Common myeloid progenitor, CD34-positive (primary cell): ENCODE data around the gene PTMA.
A peak's percentile ranks its signal among the peaks of the same experiment; 100 is the strongest.

ENCODE experiments used
- CTCF ChIA-PET: fragments of 350-600 bp; sonication (Branson Sonifier 250); formaldehyde crosslinking; loops from one replicate; lab custom pipeline; 2021; ENCODE audit warnings: antibody characterized with exemption; lab: Charles Lee
- POLR2A ChIA-PET: fragments of 350-600 bp; sonication (Branson Sonifier 250); formaldehyde crosslinking; loops from one replicate; lab custom pipeline; 2021; ENCODE audit warnings: antibody characterized with exemption; lab: Charles Lee
- DNase-seq, 3 donors: peaks; one replicate each; pipeline versions ENCODE4 v3.0.0 to v3.0.0-alpha.2; 2013
- H3K27ac ChIP-seq, 2 experiments: 1 replicate in 1 of 2; 2 replicates in 1 of 2; pipeline ENCODE4 v1.7.0; 2013; ENCODE audit warnings: inconsistent platforms in 2 of 2, low read length in 2 of 2, mild to moderate bottlenecking in 2 of 2, low read depth in 1 of 2, moderate library complexity in 1 of 2; ENCODE audit not compliant: severe bottlenecking in 2 of 2, insufficient read depth in 1 of 2, poor library complexity in 1 of 2
- H3K27me3 ChIP-seq, 5 experiments: replicated peaks in 2 of 5; 1 replicate in 3 of 5; 2 replicates in 2 of 5; pipeline versions ENCODE4 v1.6.1 to v1.7.0; 2013; ENCODE audit warnings: low read length in 4 of 5, mild to moderate bottlenecking in 2 of 5, moderate library complexity in 2 of 5, inconsistent platforms in 1 of 5; ENCODE audit not compliant: insufficient read depth in 5 of 5, control insufficient read depth in 4 of 5
- H3K36me3 ChIP-seq, 4 experiments: 1 replicate in 2 of 4; 2 replicates in 2 of 4; pipeline versions ENCODE4 v1.6.1 to v1.7.0; 2013; ENCODE audit warnings: low read length in 3 of 4, control low read depth in 1 of 4, mild to moderate bottlenecking in 1 of 4; ENCODE audit not compliant: control insufficient read depth in 4 of 4, insufficient read depth in 4 of 4
- H3K4me1 ChIP-seq, 4 experiments: 1 replicate in 3 of 4; 2 replicates in 1 of 4; pipeline versions ENCODE4 v1.6.1 to v1.7.1; 2013; ENCODE audit warnings: low read length in 3 of 4, mild to moderate bottlenecking in 3 of 4, control low read depth in 1 of 4, inconsistent platforms in 1 of 4, moderate library complexity in 1 of 4; ENCODE audit not compliant: control insufficient read depth in 4 of 4, insufficient read depth in 4 of 4; ENCODE audit errors: control extremely low read depth in 1 of 4
- H3K4me3 ChIP-seq, 7 experiments: 1 replicate in 4 of 7; 2 replicates in 3 of 7; pipeline versions ENCODE4 v1.5.1 to v1.7.0; 2013; ENCODE audit warnings: mild to moderate bottlenecking in 7 of 7, low read length in 6 of 7, moderate library complexity in 6 of 7, inconsistent platforms in 2 of 7, low read depth in 2 of 7, control low read depth in 1 of 7; ENCODE audit not compliant: insufficient read depth in 4 of 7, control insufficient read depth in 1 of 7; ENCODE audit errors: extremely low read depth in 1 of 7
- H3K9me3 ChIP-seq, 5 experiments: 1 replicate in 4 of 5; 2 replicates in 1 of 5; pipeline versions ENCODE4 v1.6.1 to v1.7.1; 2013; ENCODE audit warnings: low read length in 4 of 5, mild to moderate bottlenecking in 2 of 5, inconsistent platforms in 1 of 5, low read depth in 1 of 5, moderate library complexity in 1 of 5; ENCODE audit not compliant: control insufficient read depth in 4 of 5, insufficient read depth in 2 of 5; ENCODE audit errors: control extremely low read depth in 1 of 5
- WGBS: methylation state at CpG from one replicate; pipeline ENCODE4 v1.1.5; 2013; ENCODE audit not compliant: insufficient coverage; 5-methylcytosine and 5-hydroxymethylcytosine counted together

Gene PTMA

DNA sequence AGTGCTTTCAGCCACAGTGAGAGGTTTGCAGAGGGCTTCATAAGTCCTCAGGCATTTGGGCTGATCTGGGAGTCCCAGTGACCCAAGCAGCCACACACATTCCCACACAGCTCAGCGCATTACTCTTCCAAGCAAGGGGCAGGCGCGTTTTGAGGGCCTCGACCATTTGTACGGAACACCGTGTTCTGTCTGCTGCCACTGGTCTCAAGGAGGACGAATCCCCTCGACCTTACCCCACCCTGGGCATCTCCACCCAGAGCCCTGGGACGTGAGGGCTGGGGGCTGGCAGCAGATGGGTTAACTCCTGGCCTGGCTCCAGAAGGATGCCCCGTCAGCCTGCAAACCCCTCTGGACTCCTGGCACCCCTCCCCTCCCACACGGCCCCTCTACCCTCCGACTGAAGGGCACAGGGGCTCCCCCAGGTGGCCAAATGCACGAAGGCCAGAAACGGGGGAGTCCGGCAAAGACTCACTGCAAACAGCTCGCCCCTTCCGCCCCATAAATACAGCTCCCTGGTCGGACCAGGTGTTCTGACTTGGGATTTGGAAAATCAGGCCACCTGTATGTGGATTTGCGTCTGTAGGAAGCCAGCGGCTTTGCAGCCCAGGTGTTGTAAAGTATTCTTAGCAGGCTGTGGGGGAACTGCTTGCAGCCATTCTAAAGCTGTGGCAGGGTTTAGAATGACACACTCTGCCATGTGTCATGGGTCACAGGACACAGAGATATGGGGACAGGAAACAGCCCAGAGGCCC, 33.6 kb upstream of the PTMA start:
- peak overlapping the region in 1 of 2 experiments; percentile 6 for H3K27ac ChIP-seq
- peaks cover 0 to 66% (median 45%) of the 10 kb centered on the region in 4 experiments for H3K4me1 ChIP-seq
- H3K27me3 ChIP-seq = no peaks in the 10 kb centered on the region
- H3K36me3 ChIP-seq = no peaks in the 10 kb centered on the region
- ChIA-PET CTCF (interaction anchor here (0.5 to 20.4 kb wide), 26 partner anchors 12 to 198 kb away, joined by 3 to 417 read pairs (median 5); partner anchors contain the start of gene PTMA), POLR2A (interaction anchor here (0.8 to 1.7 kb wide), 8 partner anchors 9 to 63 kb away, joined by 3 to 10 read pairs (median 5); partner anchors contain the start of gene PTMA)
- peak; percentile 74 to 95 (median 92) for DNase-seq
- H3K4me3 ChIP-seq = peak overlapping the region in 3 of 7 experiments; percentile 10 to 35 (median 29)
- no peaks in the 10 kb centered on the region for H3K9me3 ChIP-seq
- 23% methylated on average over 12 of the region's 20 CpGs for WGBS

DNA sequence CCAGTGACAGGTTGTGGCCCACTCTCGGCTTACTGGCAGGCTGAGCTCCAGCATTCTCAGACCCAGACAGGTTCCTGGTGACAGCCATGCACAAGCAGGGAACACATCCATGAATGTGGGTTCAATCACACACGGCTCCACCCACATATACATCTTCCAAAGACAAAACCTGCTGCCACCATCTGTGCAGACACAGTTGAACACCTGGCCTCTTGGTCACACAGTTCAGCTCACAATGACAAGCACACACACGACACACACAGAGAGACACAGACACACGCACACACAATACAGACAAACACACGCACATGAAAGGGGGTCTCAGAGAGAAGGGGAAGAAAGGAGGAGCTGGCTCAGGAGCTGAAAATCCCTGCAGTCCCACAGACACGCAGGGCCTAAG, 32.1 kb upstream of the PTMA start:
- peaks cover 0 to 53% (median 40%) of the 10 kb centered on the region in 4 experiments for H3K4me1 ChIP-seq
- CTCF ChIA-PET = interaction anchor here (0.8 to 20.4 kb wide), 16 partner anchors 11 to 120 kb away, joined by 3 to 417 read pairs (median 13); partner anchors contain the start of gene PTMA
- no peaks in the 10 kb centered on the region for H3K27me3 ChIP-seq
- 96% methylated on average over 3 of the region's 6 CpGs for WGBS
- no peaks in the 10 kb centered on the region for H3K9me3 ChIP-seq
- POLR2A ChIA-PET = interaction anchor here (1.2 to 1.8 kb wide), 3 partner anchors 32 to 64 kb away, joined by 3 to 11 read pairs (median 10); partner anchors contain the start of gene PTMA
- no peak overlapping the region for H3K27ac ChIP-seq
- no peak for DNase-seq
- no peak overlapping the region for H3K4me3 ChIP-seq
- H3K36me3 ChIP-seq = no peaks in the 10 kb centered on the region

DNA sequence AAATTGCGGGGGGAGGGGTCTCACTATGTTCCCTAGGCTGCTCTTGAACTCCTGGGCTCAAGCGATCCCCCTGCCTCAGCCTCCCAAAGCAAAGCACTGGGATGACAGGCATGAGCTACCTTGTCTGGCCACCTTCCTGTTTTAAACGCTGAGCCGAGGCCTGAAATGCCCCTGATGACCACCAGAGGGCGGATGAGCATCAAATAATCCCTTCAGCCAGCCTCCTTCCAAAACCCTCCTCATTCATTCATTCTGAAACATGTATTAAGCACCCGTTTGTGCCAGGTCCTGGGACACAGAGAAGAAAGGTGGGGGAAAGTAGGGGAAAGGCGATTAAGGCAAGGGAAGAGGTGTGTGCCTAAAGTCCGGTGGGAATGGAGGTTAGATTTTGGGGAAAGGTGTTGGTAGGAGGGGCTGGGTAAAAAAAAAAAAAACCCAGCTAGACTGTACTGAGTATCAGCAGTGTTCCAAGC, 30.7 kb upstream of the PTMA start:
- Histone ChIP-seq H3K9me3 (no peaks in the 10 kb centered on the region), H3K4me3 (no peak overlapping the region), H3K27me3 (no peaks in the 10 kb centered on the region), H3K4me1 (peaks cover 0 to 52% (median 37%) of the 10 kb centered on the region in 4 experiments), H3K27ac (no peak overlapping the region), H3K36me3 (no peaks in the 10 kb centered on the region)
- ChIA-PET POLR2A (interaction anchor here (0.6 to 1.8 kb wide), 3 partner anchors 31 to 66 kb away, joined by 4 to 13 read pairs (median 11); partner anchors contain the start of gene PTMA), CTCF (interaction anchor here (0.6 to 20.4 kb wide), 15 partner anchors 9 to 114 kb away, joined by 3 to 417 read pairs (median 15); partner anchors contain the start of gene PTMA)
- DNase-seq = peak; percentile 83 to 93 (median 90)
- 20% methylated on average over 3 of the region's 8 CpGs for WGBS

DNA sequence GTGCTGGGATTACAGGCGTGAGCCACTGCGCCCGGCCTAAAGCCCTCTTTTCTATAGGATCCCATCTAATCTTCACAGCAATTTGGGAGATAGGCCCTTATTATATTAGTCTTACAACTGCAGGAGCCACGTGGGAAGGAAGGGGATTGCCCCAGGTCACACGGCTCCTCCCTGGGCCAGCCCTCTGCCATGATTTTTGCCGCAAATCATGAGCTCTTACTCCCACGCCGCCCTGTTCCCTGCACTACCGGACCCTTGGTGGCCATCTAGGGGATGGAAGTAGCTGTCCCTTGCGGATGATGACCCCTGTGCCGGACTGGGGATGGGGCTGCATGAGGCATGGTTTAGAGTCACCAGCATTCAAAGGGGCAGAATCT, 28.4 kb upstream of the PTMA start:
- WGBS = 88% methylated on average over 11 of the region's 11 CpGs
- H3K27ac ChIP-seq = no peak overlapping the region
- ChIA-PET POLR2A (interaction anchor here (1.0 kb wide), 1 partner anchor 28 kb away, joined by 3 read pairs; the partner anchor contains the start of gene PTMA), CTCF (interaction anchor here (0.8 to 20.4 kb wide), 8 partner anchors 16 to 93 kb away, joined by 3 to 417 read pairs (median 5); no protein-coding TSS in a partner anchor)
- peaks cover 0 to 42% (median 29%) of the 10 kb centered on the region in 4 experiments for H3K4me1 ChIP-seq
- H3K36me3 ChIP-seq = no peaks in the 10 kb centered on the region
- H3K9me3 ChIP-seq = no peaks in the 10 kb centered on the region
- no peaks in the 10 kb centered on the region for H3K27me3 ChIP-seq
- H3K4me3 ChIP-seq = no peak overlapping the region
- no peak for DNase-seq

DNA sequence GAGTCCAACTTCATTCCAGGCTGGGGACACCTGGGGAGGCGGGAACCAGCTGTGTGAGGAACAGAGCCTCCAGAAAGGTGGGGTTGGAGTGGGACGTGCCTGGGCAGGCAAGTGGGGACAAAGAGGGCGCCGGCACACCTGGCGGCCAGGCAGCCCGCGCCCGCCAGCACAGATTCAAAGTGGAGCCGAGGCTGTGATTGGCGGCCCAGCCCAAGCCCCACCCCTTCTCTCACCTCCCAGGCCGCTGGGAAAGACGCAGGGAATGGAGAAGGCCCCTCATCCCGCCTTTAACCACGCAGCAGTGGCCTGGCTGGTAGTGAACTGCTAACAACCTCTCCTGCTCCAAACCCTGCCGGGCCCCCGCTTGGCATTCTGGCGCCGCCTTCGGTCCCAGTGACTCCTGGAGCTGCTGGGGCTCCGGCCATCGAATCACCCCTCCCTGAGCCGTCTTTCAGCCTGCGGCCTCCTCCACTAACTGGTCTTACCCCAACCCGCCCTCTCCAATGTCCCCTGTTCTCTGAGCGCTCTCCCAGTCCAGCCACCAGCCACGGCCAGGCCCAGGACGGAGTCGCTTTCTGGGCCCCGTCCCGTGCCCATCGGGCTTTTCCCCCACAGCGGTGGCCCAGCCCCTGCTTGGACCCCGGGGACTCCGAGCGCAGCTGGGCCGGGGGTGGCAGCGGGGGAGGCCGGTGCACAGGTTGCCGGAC, 27.9 kb upstream of the PTMA start:
- no peak overlapping the region for H3K27ac ChIP-seq
- H3K27me3 ChIP-seq = no peaks in the 10 kb centered on the region
- peaks cover 0 to 41% (median 27%) of the 10 kb centered on the region in 4 experiments for H3K4me1 ChIP-seq
- whole genome bisulfite sequencing = 62% methylated on average over 34 of the region's 39 CpGs
- CTCF ChIA-PET = interaction anchor here (0.8 to 20.4 kb wide), 10 partner anchors 15 to 93 kb away, joined by 3 to 417 read pairs (median 4); no protein-coding TSS in a partner anchor
- POLR2A ChIA-PET = interaction anchor here (1.0 kb wide), 1 partner anchor 28 kb away, joined by 3 read pairs; the partner anchor contains the start of gene PTMA
- peak overlapping the region in 5 of 7 experiments; percentile 18 to 74 (median 63) for H3K4me3 ChIP-seq
- DNase-seq = no peak
- no peaks in the 10 kb centered on the region for H3K36me3 ChIP-seq
- no peaks in the 10 kb centered on the region for H3K9me3 ChIP-seq

DNA sequence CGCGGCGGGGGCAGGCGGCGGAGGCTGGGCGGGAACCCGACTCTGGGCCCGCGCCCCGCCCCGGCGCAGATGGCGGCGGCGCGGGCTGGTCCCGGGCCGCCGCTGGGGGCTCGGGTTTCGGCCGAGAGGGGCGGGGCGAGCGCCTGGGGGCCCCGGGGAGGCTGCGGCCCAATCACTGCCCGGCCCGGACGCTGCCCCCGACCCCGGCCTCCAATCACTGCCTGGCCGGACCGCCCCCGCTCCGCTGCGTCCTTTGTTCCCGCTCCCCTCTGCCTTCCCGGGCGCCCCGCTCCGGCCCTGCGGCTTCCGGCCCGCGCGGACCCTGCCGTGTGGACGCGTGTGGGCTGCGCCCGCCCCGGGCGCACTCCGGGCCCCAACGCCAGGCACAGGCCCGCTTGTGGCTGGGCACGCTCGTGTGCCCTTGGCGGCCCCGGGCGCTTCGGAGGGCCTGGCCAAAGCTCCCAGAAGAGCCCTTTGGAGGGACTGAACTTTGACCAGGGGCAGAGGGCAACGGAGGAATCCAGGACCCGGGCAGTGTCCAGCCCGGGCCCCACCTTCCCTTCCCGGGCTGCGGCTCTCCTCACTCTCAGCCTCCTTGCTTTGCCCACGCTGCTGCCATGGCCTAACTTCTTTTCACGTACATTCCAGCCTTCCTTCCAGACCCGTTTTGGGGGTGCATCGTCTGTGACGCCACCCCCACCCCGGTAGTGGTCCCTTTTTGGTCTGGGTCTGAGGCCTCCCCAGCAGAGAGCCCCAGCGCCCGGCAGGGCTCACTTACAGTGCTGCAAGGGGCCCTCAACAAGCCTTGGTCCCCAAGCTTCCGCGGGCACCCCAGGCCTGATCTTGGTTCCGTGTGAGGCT, 27.1 kb upstream of the PTMA start:
- no peaks in the 10 kb centered on the region for H3K36me3 ChIP-seq
- POLR2A ChIA-PET = interaction anchor here (1.0 to 2.1 kb wide), 3 partner anchors 15 to 27 kb away, joined by 3 to 6 read pairs (median 5); partner anchors contain the start of gene PTMA
- WGBS = 14% methylated on average over 70 of the region's 79 CpGs
- peak overlapping the region; percentile 18 to 74 (median 46) for H3K4me3 ChIP-seq
- no peaks in the 10 kb centered on the region for H3K9me3 ChIP-seq
- CTCF ChIA-PET = interaction anchor here (0.9 to 20.4 kb wide), 7 partner anchors 14 to 71 kb away, joined by 3 to 417 read pairs (median 5); partner anchors contain the start of gene PTMA
- H3K27me3 ChIP-seq = no peaks in the 10 kb centered on the region
- peaks cover 0 to 35% (median 25%) of the 10 kb centered on the region in 4 experiments for H3K4me1 ChIP-seq
- no peak for DNase-seq
- no peak overlapping the region for H3K27ac ChIP-seq
